NCI-H69 (cell line): ENCODE measurements around the gene CDK8.
"Not testable (repeated sequence)": the region's sequence is repeated elsewhere in the genome, so short reads cannot be mapped to it uniquely, and the experiment has no call there.

ENCODE experiments used
- DNase-seq: peaks from one replicate; lab custom pipeline; 2025; lab: John Stamatoyannopoulos, UW

CDK8 gene

GRCh38 chr13:26253787-26254582 lies at the start of gene CDK8:
Gene CDK8 (plus strand): TSS chr13:26254129. CDS start chr13:26254642, 513 bp downstream.
- DNase-seq: peak; percentile 95

DNA sequence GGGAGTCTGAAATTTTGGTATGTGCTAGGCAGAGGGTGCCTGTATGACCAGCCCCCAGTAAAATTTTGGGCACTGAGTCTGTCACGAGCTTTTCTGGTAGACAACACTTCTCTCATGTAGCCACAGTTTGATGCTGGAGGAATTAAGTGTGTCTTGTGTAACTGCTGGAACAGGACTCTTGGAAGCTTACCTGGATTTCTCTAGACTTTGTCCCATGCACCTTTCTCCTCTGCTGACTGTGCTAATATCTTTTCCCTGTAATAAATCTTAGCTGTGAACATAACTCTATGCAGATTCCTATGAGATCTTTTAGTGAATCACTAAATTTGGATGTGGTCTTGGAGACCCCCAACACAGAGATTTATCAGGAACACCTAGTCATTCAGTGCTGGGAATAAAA lies 45.6 kb upstream of the CDK8 start:
- DNase-seq: no peak

DNA sequence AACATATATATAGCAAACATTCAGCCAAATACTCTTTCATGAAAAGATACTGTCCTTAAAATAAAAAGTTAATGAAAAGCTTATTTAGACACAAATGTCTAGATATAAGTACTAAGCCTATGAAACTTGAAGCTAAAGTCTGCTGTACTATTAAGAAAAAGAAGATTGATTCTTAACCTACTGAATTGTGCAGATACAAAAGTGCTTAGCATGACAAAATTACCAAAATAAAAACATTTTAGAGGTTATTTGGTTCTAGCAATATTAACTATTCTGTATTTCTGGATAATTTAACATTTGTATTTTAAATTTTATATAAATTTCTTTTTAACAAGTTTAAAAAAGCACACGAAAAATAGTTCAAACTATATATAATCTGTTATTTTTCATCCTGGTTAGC lies 40.6 kb upstream of the CDK8 start:
- DNase-seq: no peak

- DNase-seq: no peak
Observed at GRCh38 chr13:26213982-26214381, 39.9 kb upstream of the CDK8 start.

- no peak for DNase-seq
Observed at GRCh38 chr13:26216042-26216441, 37.9 kb upstream of the CDK8 start.

- no peak for DNase-seq
Observed at GRCh38 chr13:26219726-26220125, 34.2 kb upstream of the CDK8 start.

- no peak for DNase-seq
Observed at GRCh38 chr13:26220575-26220974, 33.4 kb upstream of the CDK8 start.

- peak; percentile 75 for DNase-seq
Observed at GRCh38 chr13:26221399-26221720, 32.6 kb upstream of the CDK8 start.

GRCh38 chr13:26221721-26222519 lies 32.0 kb upstream of the CDK8 start, which contains the start of gene RNF6:
Gene RNF6 (minus strand): TSS chr13:26222314. CDS start chr13:26219649, 2,665 bp downstream.
- peak; percentile 95 for DNase-seq

DNA sequence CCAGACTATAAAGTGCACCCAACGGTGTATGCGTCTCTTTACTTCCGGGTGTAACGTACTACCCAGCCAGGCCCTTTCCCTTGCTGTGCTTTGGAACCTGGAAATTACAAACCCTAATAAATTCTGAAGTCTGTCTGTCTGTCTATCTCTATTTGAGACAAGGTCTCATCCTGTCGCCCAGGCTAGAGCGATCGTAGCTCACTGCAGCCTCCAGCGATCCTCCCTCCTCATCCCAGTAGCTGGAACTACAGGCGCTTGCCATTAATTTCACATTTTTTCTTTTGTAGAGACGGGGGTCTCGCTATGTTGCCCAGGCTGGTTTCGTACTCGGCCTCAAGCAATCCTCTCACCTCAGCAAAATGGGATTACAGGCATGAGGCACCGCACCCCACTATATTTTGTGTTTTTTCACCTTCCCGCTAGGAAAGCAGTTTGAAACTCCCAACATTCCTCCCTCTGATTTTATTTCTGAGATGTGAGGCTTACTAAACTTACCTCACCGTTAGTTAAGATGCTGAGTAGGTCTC lies 31.3 kb upstream of the CDK8 start:
- DNase-seq: no peak

DNA sequence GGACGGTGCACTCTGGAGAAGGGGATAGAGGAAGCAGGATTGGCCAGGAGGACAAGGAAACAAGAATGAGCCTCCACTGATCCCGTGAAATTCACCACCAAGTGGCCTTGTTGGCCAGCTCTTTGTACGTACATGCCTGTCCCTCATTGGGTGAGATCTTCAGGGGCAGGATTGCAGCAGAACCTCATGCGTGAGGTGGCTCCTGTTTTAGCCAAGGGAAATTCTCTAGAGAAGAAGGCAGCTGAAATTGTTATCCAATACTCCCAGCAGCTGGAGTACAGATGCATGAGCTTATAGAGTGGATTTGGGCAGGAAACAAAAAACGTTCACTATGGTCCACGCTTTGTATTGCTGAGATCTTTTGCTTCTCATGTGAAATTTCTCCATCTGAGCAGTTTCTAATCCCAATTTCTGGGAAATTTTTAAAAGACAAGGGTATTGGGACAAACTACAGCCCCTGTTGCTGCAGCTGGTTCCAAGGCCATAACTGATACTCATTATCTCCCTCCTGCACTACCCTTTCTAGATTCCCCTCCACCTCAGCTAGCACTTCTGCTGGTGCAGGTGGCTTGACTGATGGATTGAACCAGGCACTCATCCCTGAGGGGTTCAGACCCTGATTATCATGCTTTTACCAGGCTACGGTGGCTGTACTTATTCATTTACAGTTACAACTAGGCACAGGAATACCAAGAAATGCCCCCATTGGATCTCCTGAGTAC lies 27.9 kb upstream of the CDK8 start:
- DNase-seq: no peak

- no peak for DNase-seq
Observed at GRCh38 chr13:26227166-26227971, 26.6 kb upstream of the CDK8 start.

- DNase-seq: peak; percentile 25
Observed at GRCh38 chr13:26228096-26228495, 25.8 kb upstream of the CDK8 start.

DNA sequence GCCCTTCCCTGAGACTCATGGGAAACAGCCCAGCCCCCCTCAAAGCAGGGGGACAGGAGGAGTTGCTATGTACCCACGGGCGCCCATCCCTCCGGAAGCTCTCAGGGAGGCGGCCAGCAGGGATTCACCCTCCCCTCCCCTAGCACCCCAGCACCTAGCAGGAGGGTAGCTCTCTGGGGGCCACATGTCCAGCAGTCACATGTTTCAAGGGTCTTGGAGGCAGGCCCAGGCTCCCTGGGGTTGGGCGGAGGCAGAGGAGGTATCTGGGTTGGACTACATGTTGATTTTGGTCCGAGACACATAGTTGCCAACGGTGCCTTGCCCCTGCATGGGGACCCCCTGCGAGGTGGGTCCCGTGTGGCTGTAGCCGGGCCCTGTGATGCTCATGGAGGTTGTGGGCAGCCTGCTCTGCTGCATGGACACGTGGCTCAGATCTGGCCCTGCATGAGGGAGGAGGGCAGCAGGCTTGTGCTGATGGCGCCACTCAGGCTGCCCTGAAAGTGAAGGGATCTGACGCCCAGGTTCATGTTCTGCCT lies 24.8 kb upstream of the CDK8 start:
- no peak for DNase-seq

DNA sequence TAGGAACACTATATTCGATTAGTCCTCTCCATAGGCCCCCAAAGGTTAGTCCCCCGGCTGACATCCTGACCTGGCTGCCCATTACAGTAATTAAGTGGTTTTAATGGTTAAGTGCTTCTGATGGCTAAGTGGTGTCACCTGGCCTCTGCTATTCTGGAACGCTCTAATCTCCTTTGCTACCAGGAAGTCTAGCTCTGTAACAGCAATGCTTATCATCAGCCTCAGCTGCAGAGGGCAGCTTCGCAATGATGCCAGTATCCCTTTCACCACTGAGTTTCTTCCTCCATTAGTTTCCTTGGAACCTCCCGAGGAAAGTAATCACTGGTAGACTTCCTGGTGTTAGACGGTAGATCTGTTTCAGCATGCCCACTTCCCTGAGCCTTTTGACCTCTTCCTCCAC lies 23.2 kb upstream of the CDK8 start:
- DNase-seq: no peak

DNA sequence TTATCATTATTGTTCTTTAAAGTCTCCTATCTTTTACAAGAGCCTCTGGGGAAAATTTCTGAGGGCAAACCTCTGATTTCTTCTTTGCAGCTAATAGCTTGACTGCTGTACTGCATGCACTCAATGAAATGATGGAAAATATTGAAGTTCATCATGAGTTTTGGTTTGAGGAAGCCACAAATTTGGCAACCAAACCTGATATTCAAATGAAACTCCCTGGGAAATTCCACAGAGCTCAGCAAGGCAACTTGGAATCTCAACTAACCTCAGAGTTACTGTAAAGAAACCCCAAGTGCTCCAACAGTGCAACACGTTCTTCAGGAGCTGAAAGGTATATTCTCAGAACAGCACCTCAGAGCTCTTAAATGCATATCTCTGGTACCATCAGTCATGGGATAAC lies 17.6 kb upstream of the CDK8 start:
- no peak for DNase-seq

DNA sequence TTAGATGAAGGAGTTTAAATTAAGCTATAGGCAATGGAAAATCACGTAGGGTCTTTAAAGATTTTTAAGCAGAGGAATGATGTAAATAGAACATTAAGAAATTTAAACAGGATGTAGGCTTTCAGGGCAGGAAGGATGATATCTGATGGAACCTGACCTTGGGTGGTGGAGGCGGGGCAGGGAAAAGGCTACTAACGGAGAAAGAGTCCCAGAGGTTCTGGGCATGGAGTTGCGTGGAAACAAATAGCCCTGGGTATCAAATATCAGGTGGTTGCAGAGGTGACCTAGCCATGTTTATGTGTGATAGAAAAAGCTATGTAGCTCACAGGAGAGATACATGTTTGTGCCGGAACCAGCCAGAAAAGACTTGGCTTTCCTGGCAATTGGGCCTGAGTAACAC lies 7.8 kb upstream of the CDK8 start:
- DNase-seq: no peak

DNA sequence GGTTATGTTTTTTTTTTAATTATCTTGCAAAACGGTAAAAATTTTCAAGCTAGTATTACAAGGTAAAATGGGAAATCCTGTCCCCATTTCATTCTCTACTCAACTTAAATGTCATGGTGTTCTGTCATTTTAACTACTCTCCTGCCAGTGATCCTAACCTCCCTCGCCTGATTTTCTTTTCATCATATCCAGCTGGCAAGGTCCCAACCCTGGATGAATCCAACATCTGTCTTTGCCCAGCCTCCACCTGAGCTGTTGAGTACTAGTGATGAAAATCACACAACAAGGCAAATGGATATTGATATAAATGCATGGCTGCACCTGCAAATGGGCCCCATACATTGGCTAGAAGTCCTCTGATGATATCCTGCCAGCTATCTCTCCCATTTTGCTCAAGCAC lies 6.9 kb upstream of the CDK8 start:
- peak; percentile 19 for DNase-seq

- no peak for DNase-seq
Observed at GRCh38 chr13:26247608-26248007, 6.3 kb upstream of the CDK8 start.

DNA sequence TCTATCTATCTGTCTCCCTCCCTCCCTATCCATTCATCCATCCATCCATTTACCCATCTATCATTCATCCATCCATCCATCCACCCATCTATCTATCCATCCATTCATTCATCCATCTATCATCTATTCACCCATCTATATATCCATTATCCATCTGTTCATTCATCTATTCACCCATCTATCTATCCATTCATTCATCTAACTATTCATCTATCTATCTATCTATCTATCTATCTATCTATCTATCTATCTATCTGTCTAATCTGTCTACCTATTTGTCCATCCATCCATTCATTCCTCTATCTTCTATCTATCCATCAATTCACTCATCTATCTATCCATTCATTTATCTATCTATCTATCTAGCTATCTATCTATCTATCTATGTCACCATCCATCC lies 4.4 kb upstream of the CDK8 start:
- no peak for DNase-seq

GRCh38 chr13:26252006-26252405 lies 1.9 kb upstream of the CDK8 start:
- DNase-seq: not testable (repeated sequence)
